GM21737 (cell line): ENCODE measurements around the gene ADRA2B.

ENCODE experiments used
- ATAC-seq: cut with Tn5 transposase; IDR thresholded peaks from one replicate; pipeline ENCODE4 v1.9.1; 2021; ENCODE audit warnings: mild to moderate bottlenecking, moderate library complexity; ENCODE audit not compliant: unreplicated experiment

Gene ADRA2B

GRCh38 chr2:96138179-96139145 is 22.1 kb upstream of the ADRA2B start, which contains the start of gene ASTL:
TSS of gene ASTL (minus strand) at chr2:96138502. CDS start at chr2:96138436, 66 bp downstream.
- no peak for ATAC-seq

GRCh38 chr2:96137321-96138178 is 21.2 kb upstream of the ADRA2B start:
- no peak for ATAC-seq

- ATAC-seq = no peak
These were observed 19.9 kb upstream of the ADRA2B start for GRCh38 chr2:96136129-96136720.

GRCh38 chr2:96135621-96136020 is 19.2 kb upstream of the ADRA2B start:
- no peak for ATAC-seq

GRCh38 chr2:96135171-96135570 is 18.8 kb upstream of the ADRA2B start:
- no peak for ATAC-seq

- ATAC-seq = no peak
These were observed 18.1 kb upstream of the ADRA2B start for GRCh38 chr2:96134421-96134820.

- ATAC-seq = no peak
These were observed 15.7 kb upstream of the ADRA2B start for GRCh38 chr2:96131813-96132745.

GRCh38 chr2:96131152-96131812 is 14.9 kb upstream of the ADRA2B start:
- no peak for ATAC-seq

- ATAC-seq = no peak
These were observed 14.1 kb upstream of the ADRA2B start for GRCh38 chr2:96130483-96130882.

- ATAC-seq = no peak
These were observed 13.3 kb upstream of the ADRA2B start for GRCh38 chr2:96129528-96130120.

GRCh38 chr2:96128456-96128855 is 12.1 kb upstream of the ADRA2B start:
- no peak for ATAC-seq

- no peak for ATAC-seq
These were observed 8.3 kb upstream of the ADRA2B start for GRCh38 chr2:96124406-96125265.

GRCh38 chr2:96123936-96124335 is 7.6 kb upstream of the ADRA2B start:
- no peak for ATAC-seq

- no peak for ATAC-seq
These were observed 6.9 kb upstream of the ADRA2B start for GRCh38 chr2:96123290-96123689.

- no peak for ATAC-seq
These were observed 6.0 kb upstream of the ADRA2B start for GRCh38 chr2:96122391-96122790.

- no peak for ATAC-seq
These were observed 5.0 kb upstream of the ADRA2B start for GRCh38 chr2:96121414-96121813.

GRCh38 chr2:96120991-96121390 is 4.6 kb upstream of the ADRA2B start:
- no peak for ATAC-seq

GRCh38 chr2:96120091-96120720 is 3.8 kb upstream of the ADRA2B start:
- no peak for ATAC-seq
